GM12891 (cell line): ENCODE results near the gene CDS2.

Experiments
- POLR2A ChIP-seq: IDR thresholded peaks from 2 replicates; pipeline ENCODE4 v1.6.1; 2011; ENCODE audit warnings: low read depth, low read length, control low read depth
- POLR2AphosphoS5 ChIP-seq: IDR thresholded peaks from 2 replicates; pipeline ENCODE4 v1.6.1; 2011; ENCODE audit warnings: low read depth, low read length, control low read depth
- POU2F2 ChIP-seq: IDR thresholded peaks from 2 replicates; pipeline ENCODE4 v1.6.1; 2011; ENCODE audit warnings: low read depth, mild to moderate bottlenecking, control low read depth, low read length, moderate library complexity

GRCh38 chr20:5184684-5185083, 57.9 kb downstream of the CDS2 start:
- TF ChIP-seq POLR2A (no peak), POU2F2 (no peak), POLR2AphosphoS5 (no peak)
